Gastrocnemius medialis (tissue), 4 donors: ENCODE data around the gene TGFBR3L. TPM values are rescaled to one million over a fixed set of nuclear protein-coding genes. Genes with fewer than 3 reads are reported as not detected.

Source experiments
- ATAC-seq, 2 donors: fragments of 150-250 bp; one replicate each; pipeline ENCODE4 v1.9.1; 2016
- DNase-seq, 2 donors: peaks; one replicate each; pipeline ENCODE4 v3.0.0-alpha.2; 2019
- H3K27ac ChIP-seq, 4 donors: fragments of 200-600 bp; sonication (generic); 1 replicate in 1 of 4; 2 replicates in 3 of 4; pipeline ENCODE4 v1.5.1; 2016 to 2018; ENCODE audit warnings: mild to moderate bottlenecking in 2 of 4, moderate library complexity in 1 of 4
- H3K27me3 ChIP-seq, 3 donors: fragments of 200-600 bp; sonication (generic) in 2 of 3; 1 replicate in 1 of 3; 2 replicates in 2 of 3; pipeline versions ENCODE4 v1.5.1 to v1.6.0; 2016 to 2019; ENCODE audit warnings: mild to moderate bottlenecking in 1 of 3, moderate library complexity in 1 of 3
- H3K36me3 ChIP-seq, 2 donors: fragments of 200-600 bp; sonication (generic) in 1 of 2; one replicate each; pipeline ENCODE4 v1.5.1; 2017 to 2018
- H3K4me1 ChIP-seq, 2 donors: fragments of 200-600 bp; sonication (generic) in 1 of 2; one replicate each; pipeline ENCODE4 v1.5.1; 2016 to 2017; ENCODE audit warnings: mild to moderate bottlenecking in 2 of 2
- H3K4me3 ChIP-seq, 4 donors: fragments of 200-600 bp; sonication (generic) in 3 of 4; 1 replicate in 1 of 4; 2 replicates in 3 of 4; pipeline ENCODE4 v1.5.1; 2016 to 2019; ENCODE audit warnings: mild to moderate bottlenecking in 2 of 4
- H3K9me3 ChIP-seq, 3 donors: fragments of 200-600 bp; sonication (generic) in 2 of 3; 1 replicate in 1 of 3; 2 replicates in 2 of 3; pipeline ENCODE4 v1.5.1; 2016 to 2019
- CTCF ChIP-seq, 5 experiments: fragments of 450-650 bp in 3 of 5; fragments of 200-600 bp in 2 of 5; sonication (generic) in 2 of 5; IDR thresholded peaks in 4 of 5; conservative IDR thresholded peaks in 1 of 5; 1 replicate in 4 of 5; 2 replicates in 1 of 5; pipeline ENCODE4 v1.5.1; 2016 to 2019; ENCODE audit warnings: antibody characterized with exemption in 5 of 5, mild to moderate bottlenecking in 3 of 5, moderate library complexity in 3 of 5
- POLR2A ChIP-seq, 2 donors: fragments of 450-650 bp; IDR thresholded peaks; one replicate each; pipeline ENCODE4 v1.6.1; 2017; ENCODE audit warnings: antibody characterized with exemption in 2 of 2, mild to moderate bottlenecking in 2 of 2, moderate library complexity in 2 of 2
- in situ Hi-C, 4 donors: fragments of 200-750 bp; cut with MboI; loops; one replicate each; pipeline versions ENCODE4 v1.15.0 to v1.8.0; 2017; ENCODE audit warnings: low sequenced_read_pairs in 4 of 4
- intact Hi-C: fragments of 100-400 bp; cut with DNase I; formaldehyde crosslinking; loops from one replicate; pipeline ENCODE4 v1.15.1; 2023; ENCODE audit warnings: low total_unique reads
- total RNA-seq, 4 donors: library from RNA; depleted of rRNA; stranded (reverse); fragments of >200 nt; gene quantifications; one replicate each; pipeline versions ENCODE4 v1.1.0 to v1.2.3, GENCODE V29; 2016

TGFBR3L gene
- total RNA-seq, 4 donors from 2014 or later = 0.62 to 2.6 (median 1.5) TPM; not detected in 1

DNA sequence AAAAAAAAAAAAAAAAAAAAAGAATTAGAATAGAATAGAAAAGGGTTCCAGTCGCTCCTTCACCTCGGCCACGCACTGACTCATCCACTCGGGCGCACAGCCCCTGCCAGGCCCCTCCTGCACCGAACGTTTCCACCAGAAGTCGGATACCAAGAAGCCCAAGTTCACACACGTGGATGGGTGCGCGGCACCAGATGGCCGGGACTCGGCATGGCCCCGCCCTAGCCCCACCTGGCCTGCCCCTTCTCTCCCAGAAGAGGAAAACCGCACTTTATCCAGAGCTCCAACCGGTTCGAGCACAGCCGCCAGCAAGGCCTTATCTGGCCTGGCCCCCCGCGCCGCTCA is 46.3 kb upstream of the TGFBR3L start:
- peaks cover 7 to 8% of the 10 kb centered on the region in 2 donors for H3K4me1 ChIP-seq
- in situ Hi-C loops (no loop called here), intact Hi-C loops (no loop called here)
- TF ChIP-seq POLR2A (IDR thresholded peaks at IDR 0.05) (no peak), CTCF (IDR thresholded peaks at IDR 0.05 in 4 of 5, conservative IDR thresholded peaks at IDR 0.05 in 1 of 5) (no peak)
- peaks cover 33 to 62% (median 59%) of the 10 kb centered on the region in 3 donors for H3K27me3 ChIP-seq
- H3K4me3 ChIP-seq = peak overlapping the region in 3 of 4 donors; percentile 43 to 66 (median 46)
- H3K27ac ChIP-seq = no peak overlapping the region
- no peak for ATAC-seq
- no peak for DNase-seq
- no peaks in the 10 kb centered on the region for H3K36me3 ChIP-seq
- no peaks in the 10 kb centered on the region for H3K9me3 ChIP-seq

DNA sequence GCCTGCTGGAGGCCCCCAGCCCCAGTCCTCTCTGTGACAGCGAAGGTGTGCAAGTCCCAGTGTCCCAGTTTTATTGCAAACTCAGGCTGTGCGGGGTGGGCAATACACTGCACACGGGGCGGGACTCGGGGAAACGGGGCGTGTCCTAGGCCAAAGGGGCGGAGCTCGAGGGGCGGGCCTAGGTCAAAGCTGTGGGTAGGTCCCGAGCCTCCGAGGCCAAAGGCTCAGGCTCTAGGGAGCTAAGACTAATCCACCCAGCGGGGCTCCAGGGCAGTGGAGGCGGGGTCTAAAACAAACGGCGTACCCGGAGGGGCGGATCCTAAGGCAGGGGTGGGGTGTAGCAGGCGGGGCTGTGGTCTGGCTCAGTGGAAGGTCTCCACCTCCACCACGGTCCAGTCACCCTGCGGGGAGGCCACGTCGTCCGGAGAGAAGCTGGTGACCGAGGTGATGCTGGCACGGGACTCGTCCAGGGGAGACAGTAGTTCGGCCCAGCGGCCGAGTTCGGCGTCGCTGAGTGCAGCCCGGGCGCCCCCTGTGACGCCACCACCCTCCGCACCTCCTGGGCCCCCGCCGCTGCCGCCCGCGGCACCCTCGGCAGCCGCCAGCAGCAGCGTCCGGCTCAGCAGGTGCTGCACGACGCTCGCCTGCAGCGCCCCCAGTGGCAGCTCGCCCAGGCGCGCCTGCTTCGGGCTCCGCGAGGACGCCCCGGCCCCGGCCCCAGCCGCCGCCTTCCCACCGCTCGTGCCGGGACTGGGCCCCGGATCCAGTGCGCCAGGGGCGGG is 45.8 kb upstream of the TGFBR3L start:
- peaks cover 7 to 8% of the 10 kb centered on the region in 2 donors for H3K4me1 ChIP-seq
- no peaks in the 10 kb centered on the region for H3K36me3 ChIP-seq
- H3K9me3 ChIP-seq = no peaks in the 10 kb centered on the region
- no peak for TF ChIP-seq POLR2A (IDR thresholded peaks at IDR 0.05)
- TF ChIP-seq CTCF (IDR thresholded peaks at IDR 0.05 in 4 of 5, conservative IDR thresholded peaks at IDR 0.05 in 1 of 5) = peak in 4 of 5 experiments; percentile 45 to 88 (median 78)
- peak; percentile 59 to 75 for ATAC-seq
- H3K27me3 ChIP-seq = peaks cover 39 to 68% (median 61%) of the 10 kb centered on the region in 3 donors
- in situ Hi-C loops = no loop called here
- peak overlapping the region; percentile 45 to 66 (median 50) for H3K4me3 ChIP-seq
- H3K27ac ChIP-seq = no peak overlapping the region
- intact Hi-C loops = loop anchor here (1.0 kb wide), 1 partner anchor 40 kb away; no protein-coding TSS in a partner anchor
- peak in 1 of 2 donors; percentile 35 for DNase-seq

DNA sequence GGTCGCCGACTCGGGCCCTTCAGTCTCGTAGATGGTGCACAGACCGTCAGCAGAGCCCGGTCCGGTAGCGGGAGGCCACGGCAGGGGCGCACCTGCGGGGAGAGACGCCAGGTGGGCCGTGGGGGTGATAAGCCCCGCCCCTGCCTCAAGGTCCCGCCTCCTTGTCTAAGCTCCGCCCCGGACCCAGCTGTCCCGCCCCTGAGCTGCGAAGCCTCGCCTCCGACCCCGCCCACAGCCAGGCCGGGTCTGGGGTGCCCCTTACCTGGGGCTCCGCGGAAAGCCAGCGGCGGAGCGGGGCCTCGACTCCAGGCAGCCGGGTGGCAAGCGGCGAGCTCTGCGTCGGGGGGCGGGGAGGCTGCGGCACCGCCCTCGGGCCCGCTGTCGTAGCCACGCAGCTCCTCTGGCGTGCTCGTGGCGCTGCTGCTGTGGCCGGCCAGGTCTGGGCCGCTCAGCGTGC is 45.1 kb upstream of the TGFBR3L start:
- Histone ChIP-seq H3K4me1 (peaks cover 7 to 8% of the 10 kb centered on the region in 2 donors), H3K36me3 (no peaks in the 10 kb centered on the region), H3K27me3 (peaks cover 43 to 67% (median 62%) of the 10 kb centered on the region in 3 donors), H3K9me3 (no peaks in the 10 kb centered on the region), H3K27ac (no peak overlapping the region), H3K4me3 (peak overlapping the region; percentile 45 to 66 (median 50))
- DNase-seq = peak; percentile 34 to 37
- in situ Hi-C loops (no loop called here), intact Hi-C loops (loop anchor here (1.0 kb wide), 1 partner anchor 40 kb away; no protein-coding TSS in a partner anchor)
- TF ChIP-seq POLR2A (IDR thresholded peaks at IDR 0.05) = no peak
- peak in 1 of 5 experiments; percentile 22 for TF ChIP-seq CTCF (IDR thresholded peaks at IDR 0.05 in 4 of 5, conservative IDR thresholded peaks at IDR 0.05 in 1 of 5)
- ATAC-seq = peak; percentile 55 to 72

GRCh38 chr19:7869910-7870511 is 44.6 kb upstream of the TGFBR3L start:
- no peaks in the 10 kb centered on the region for H3K9me3 ChIP-seq
- no peak overlapping the region for H3K27ac ChIP-seq
- no peaks in the 10 kb centered on the region for H3K36me3 ChIP-seq
- H3K4me3 ChIP-seq = peak overlapping the region; percentile 45 to 66 (median 50)
- DNase-seq = peak in 1 of 2 donors; percentile 21
- peaks cover 48 to 67% (median 62%) of the 10 kb centered on the region in 3 donors for H3K27me3 ChIP-seq
- TF ChIP-seq POLR2A (IDR thresholded peaks at IDR 0.05) (no peak), CTCF (IDR thresholded peaks at IDR 0.05 in 4 of 5, conservative IDR thresholded peaks at IDR 0.05 in 1 of 5) (no peak)
- peak; percentile 11 to 17 for ATAC-seq
- intact Hi-C loops (loop anchor here (1.0 kb wide), 1 partner anchor 41 kb away; no protein-coding TSS in a partner anchor), in situ Hi-C loops (no loop called here)
- H3K4me1 ChIP-seq = peaks cover 7 to 8% of the 10 kb centered on the region in 2 donors
